ENCODE measurements around the gene CORO2A.

Gene CORO2A

GRCh38 chr9:98204692-98205091, 12.3 kb upstream of the CORO2A start:
- Histone ChIP-seq H3K9me3 (replicated peaks; ENCODE audit: low read length) (no peaks in the 10 kb centered on the region), H3K36me3 (ENCODE audit: insufficient read depth, low read length) (peaks cover 88% of the 10 kb centered on the region), H3K4me3 (ENCODE audit: low read length) (no peak overlapping the region)

GRCh38 chr9:98203153-98203552, 10.7 kb upstream of the CORO2A start:
- Histone ChIP-seq H3K4me2 (ENCODE audit: low read length) (no peak overlapping the region), H3K27me3 (ENCODE audit: control insufficient read depth, insufficient read depth, low read length) (no peaks in the 10 kb centered on the region), H3K4me1 (ENCODE audit: control insufficient read depth, insufficient read depth, low read length) (no peaks in the 10 kb centered on the region), H3K9ac (ENCODE audit: low read depth, low read length) (no peak overlapping the region), H3K4me3 (ENCODE audit: low read length) (no peak overlapping the region), H3K9me3 (replicated peaks; ENCODE audit: low read length) (no peaks in the 10 kb centered on the region), H3K36me3 (ENCODE audit: insufficient read depth, low read length) (peaks cover 88% of the 10 kb centered on the region)

More at GRCh38 chr9:98204692-98205091, 12.3 kb upstream of the CORO2A start:
- Histone ChIP-seq H3K4me1 (ENCODE audit: control insufficient read depth, insufficient read depth, low read length) (no peaks in the 10 kb centered on the region), H3K9ac (ENCODE audit: low read depth, low read length) (no peak overlapping the region), H3K4me2 (ENCODE audit: low read length) (no peak overlapping the region), H3K27me3 (ENCODE audit: control insufficient read depth, insufficient read depth, low read length) (no peaks in the 10 kb centered on the region)

- Histone ChIP-seq H3K9me3 (replicated peaks; ENCODE audit: low read length) (no peaks in the 10 kb centered on the region), H3K4me1 (ENCODE audit: control insufficient read depth, insufficient read depth, low read length) (no peaks in the 10 kb centered on the region), H3K27me3 (ENCODE audit: control insufficient read depth, insufficient read depth, low read length) (no peaks in the 10 kb centered on the region), H3K4me3 (ENCODE audit: low read length) (no peak overlapping the region), H3K4me2 (ENCODE audit: low read length) (no peak overlapping the region), H3K36me3 (ENCODE audit: insufficient read depth, low read length) (peaks cover 85% of the 10 kb centered on the region), H3K9ac (ENCODE audit: low read depth, low read length) (no peak overlapping the region)
Measured at GRCh38 chr9:98202252-98202651, 9.8 kb upstream of the CORO2A start.

- Histone ChIP-seq H3K4me1 (ENCODE audit: control insufficient read depth, insufficient read depth, low read length) (no peaks in the 10 kb centered on the region), H3K27me3 (ENCODE audit: control insufficient read depth, insufficient read depth, low read length) (no peaks in the 10 kb centered on the region), H3K4me3 (ENCODE audit: low read length) (no peak overlapping the region), H3K9ac (ENCODE audit: low read depth, low read length) (no peak overlapping the region), H3K36me3 (ENCODE audit: insufficient read depth, low read length) (peaks cover 80% of the 10 kb centered on the region), H3K9me3 (replicated peaks; ENCODE audit: low read length) (no peaks in the 10 kb centered on the region), H3K4me2 (ENCODE audit: low read length) (no peak overlapping the region)
Measured at GRCh38 chr9:98201749-98202148, 9.3 kb upstream of the CORO2A start.

- Histone ChIP-seq H3K36me3 (ENCODE audit: insufficient read depth, low read length) (peaks cover 74% of the 10 kb centered on the region), H3K4me3 (ENCODE audit: low read length) (no peak overlapping the region), H3K9me3 (replicated peaks; ENCODE audit: low read length) (no peaks in the 10 kb centered on the region), H3K9ac (ENCODE audit: low read depth, low read length) (no peak overlapping the region), H3K4me2 (ENCODE audit: low read length) (no peak overlapping the region), H3K4me1 (ENCODE audit: control insufficient read depth, insufficient read depth, low read length) (no peaks in the 10 kb centered on the region), H3K27me3 (ENCODE audit: control insufficient read depth, insufficient read depth, low read length) (no peaks in the 10 kb centered on the region)
Measured at GRCh38 chr9:98201102-98201501, 8.7 kb upstream of the CORO2A start.

- Histone ChIP-seq H3K27me3 (ENCODE audit: control insufficient read depth, insufficient read depth, low read length) (no peaks in the 10 kb centered on the region), H3K4me3 (ENCODE audit: low read length) (no peak overlapping the region), H3K36me3 (ENCODE audit: insufficient read depth, low read length) (peaks cover 64% of the 10 kb centered on the region), H3K4me1 (ENCODE audit: control insufficient read depth, insufficient read depth, low read length) (no peaks in the 10 kb centered on the region), H3K9me3 (replicated peaks; ENCODE audit: low read length) (no peaks in the 10 kb centered on the region), H3K4me2 (ENCODE audit: low read length) (no peak overlapping the region), H3K9ac (ENCODE audit: low read depth, low read length) (no peak overlapping the region)
Measured at GRCh38 chr9:98199388-98200033, 7.1 kb upstream of the CORO2A start.

GRCh38 chr9:98195671-98196070, 3.2 kb upstream of the CORO2A start:
- Histone ChIP-seq H3K4me3 (ENCODE audit: low read length) (no peak overlapping the region), H3K9ac (ENCODE audit: low read depth, low read length) (no peak overlapping the region), H3K27me3 (ENCODE audit: control insufficient read depth, insufficient read depth, low read length) (no peaks in the 10 kb centered on the region), H3K4me2 (ENCODE audit: low read length) (no peak overlapping the region), H3K4me1 (ENCODE audit: control insufficient read depth, insufficient read depth, low read length) (peaks cover 10% of the 10 kb centered on the region), H3K36me3 (ENCODE audit: insufficient read depth, low read length) (peaks cover 26% of the 10 kb centered on the region), H3K9me3 (replicated peaks; ENCODE audit: low read length) (no peaks in the 10 kb centered on the region)

- peak overlapping the region; percentile 77 for H3K4me3 ChIP-seq (ENCODE audit: low read length)
- peak overlapping the region; percentile 75 for H3K9ac ChIP-seq (ENCODE audit: low read depth, low read length)
- H3K27me3 ChIP-seq (ENCODE audit: control insufficient read depth, insufficient read depth, low read length): no peaks in the 10 kb centered on the region
- peak overlapping the region; percentile 95 for H3K4me2 ChIP-seq (ENCODE audit: low read length)
- H3K36me3 ChIP-seq (ENCODE audit: insufficient read depth, low read length): peaks cover 8% of the 10 kb centered on the region
- H3K4me1 ChIP-seq (ENCODE audit: control insufficient read depth, insufficient read depth, low read length): peaks cover 10% of the 10 kb centered on the region
- no peaks in the 10 kb centered on the region for H3K9me3 ChIP-seq (replicated peaks; ENCODE audit: low read length)
Measured at GRCh38 chr9:98193336-98193944, 1.0 kb upstream of the CORO2A start.

GRCh38 chr9:98191671-98192502, 550 bp downstream of the CORO2A start:
- H3K4me2 ChIP-seq (ENCODE audit: low read length): peak overlapping the region; percentile 95
- no peaks in the 10 kb centered on the region for H3K27me3 ChIP-seq (ENCODE audit: control insufficient read depth, insufficient read depth, low read length)
- peak overlapping the region; percentile 75 for H3K9ac ChIP-seq (ENCODE audit: low read depth, low read length)
- peaks cover 10% of the 10 kb centered on the region for H3K4me1 ChIP-seq (ENCODE audit: control insufficient read depth, insufficient read depth, low read length)
- H3K36me3 ChIP-seq (ENCODE audit: insufficient read depth, low read length): no peaks in the 10 kb centered on the region
- peak overlapping the region; percentile 77 for H3K4me3 ChIP-seq (ENCODE audit: low read length)
- no peaks in the 10 kb centered on the region for H3K9me3 ChIP-seq (replicated peaks; ENCODE audit: low read length)

- Histone ChIP-seq H3K36me3 (ENCODE audit: insufficient read depth, low read length) (no peaks in the 10 kb centered on the region), H3K4me1 (ENCODE audit: control insufficient read depth, insufficient read depth, low read length) (peaks cover 10% of the 10 kb centered on the region), H3K27me3 (ENCODE audit: control insufficient read depth, insufficient read depth, low read length) (no peaks in the 10 kb centered on the region), H3K4me3 (ENCODE audit: low read length) (no peak overlapping the region), H3K4me2 (ENCODE audit: low read length) (no peak overlapping the region), H3K9ac (ENCODE audit: low read depth, low read length) (no peak overlapping the region), H3K9me3 (replicated peaks; ENCODE audit: low read length) (no peaks in the 10 kb centered on the region)
Measured at GRCh38 chr9:98191181-98191608, 1.2 kb downstream of the CORO2A start.

GRCh38 chr9:98190757-98191105, 1.7 kb downstream of the CORO2A start:
- Histone ChIP-seq H3K4me2 (ENCODE audit: low read length) (no peak overlapping the region), H3K9me3 (replicated peaks; ENCODE audit: low read length) (no peaks in the 10 kb centered on the region), H3K27me3 (ENCODE audit: control insufficient read depth, insufficient read depth, low read length) (no peaks in the 10 kb centered on the region), H3K4me3 (ENCODE audit: low read length) (no peak overlapping the region), H3K4me1 (ENCODE audit: control insufficient read depth, insufficient read depth, low read length) (peaks cover 10% of the 10 kb centered on the region), H3K36me3 (ENCODE audit: insufficient read depth, low read length) (no peaks in the 10 kb centered on the region), H3K9ac (ENCODE audit: low read depth, low read length) (no peak overlapping the region)

Measured in skeletal muscle satellite cell (primary cell).